Brain microvascular endothelial cell (primary cell): ENCODE data around the gene RTBDN.

Source experiments
- DNase-seq: peaks from one replicate; pipeline ENCODE4 v3.0.0-alpha.2; 2020
- H3K27ac ChIP-seq: fragments of 250-450 bp; sonication (Bioruptor Pico); 2 replicates; pipeline ENCODE4 v1.5.1; 2020; ENCODE audit warnings: mild to moderate bottlenecking, moderate library complexity
- H3K27me3 ChIP-seq: fragments of 250-450 bp; sonication (Bioruptor Pico); replicated peaks from 2 replicates; pipeline ENCODE4 v1.5.1; 2020; ENCODE audit warnings: mild to moderate bottlenecking
- H3K36me3 ChIP-seq: fragments of 250-450 bp; sonication (Bioruptor Pico); replicated peaks from 2 replicates; pipeline ENCODE4 v1.5.1; 2020; ENCODE audit warnings: mild to moderate bottlenecking
- H3K4me3 ChIP-seq: 2 replicates; pipeline ENCODE4 v1.5.1; 2011; ENCODE audit warnings: low read depth, mild to moderate bottlenecking, control low read depth, low read length, moderate library complexity
- CTCF ChIP-seq: IDR thresholded peaks from 2 replicates; pipeline ENCODE4 v1.5.1; 2011; ENCODE audit warnings: low read depth, mild to moderate bottlenecking, moderate library complexity, low read length, control low read depth, inconsistent platforms; ENCODE audit errors: missing control alignments
- in situ Hi-C: cut with HindIII; loops from 2 replicates; pipeline ENCODE4 v1.10.0; 2017; ENCODE audit warnings: low sequenced_read_pairs, low pct_ligation_motif_present

The RTBDN gene

GRCh38 chr19:12784394-12784870 lies 49.9 kb downstream of the RTBDN start:
- no peak overlapping the region for H3K4me3 ChIP-seq
- no peak for TF ChIP-seq CTCF
- in situ Hi-C loops, result no loop called here

GRCh38 chr19:12783849-12784393 lies 50.5 kb downstream of the RTBDN start:
- in situ Hi-C loops, result no loop called here
- Histone ChIP-seq H3K4me3 (no peak overlapping the region), H3K36me3 (no peaks in the 10 kb centered on the region), H3K27ac (peak overlapping the region; percentile 34), H3K27me3 (no peaks in the 10 kb centered on the region)
- DNase-seq, result no peak
- TF ChIP-seq CTCF, result no peak

More at GRCh38 chr19:12784394-12784870, 49.9 kb downstream of the RTBDN start:
- Histone ChIP-seq H3K27me3 (no peaks in the 10 kb centered on the region), H3K36me3 (no peaks in the 10 kb centered on the region), H3K27ac (peak overlapping the region; percentile 34)
- DNase-seq, result no peak

GRCh38 chr19:12783291-12783848 lies 51.0 kb downstream of the RTBDN start:
- peak overlapping the region; percentile 59 for H3K27ac ChIP-seq
- peak overlapping the region; percentile 48 for H3K4me3 ChIP-seq
- no peak for TF ChIP-seq CTCF
- H3K27me3 ChIP-seq, result no peaks in the 10 kb centered on the region
- in situ Hi-C loops, result no loop called here
- H3K36me3 ChIP-seq, result no peaks in the 10 kb centered on the region
- DNase-seq, result no peak

- DNase-seq, result peak; percentile 65
- peak overlapping the region; percentile 59 for H3K27ac ChIP-seq
- H3K27me3 ChIP-seq, result no peaks in the 10 kb centered on the region
- in situ Hi-C loops, result no loop called here
- H3K4me3 ChIP-seq, result peak overlapping the region; percentile 48
- no peaks in the 10 kb centered on the region for H3K36me3 ChIP-seq
- no peak for TF ChIP-seq CTCF
Measured at GRCh38 chr19:12782424-12783290, 51.7 kb downstream of the RTBDN start.

- DNase-seq, result no peak
- in situ Hi-C loops, result no loop called here
- Histone ChIP-seq H3K27me3 (no peaks in the 10 kb centered on the region), H3K4me3 (peak overlapping the region; percentile 48), H3K36me3 (no peaks in the 10 kb centered on the region), H3K27ac (peak overlapping the region; percentile 59)
- TF ChIP-seq CTCF, result no peak
Measured at GRCh38 chr19:12782174-12782423, 52.3 kb downstream of the RTBDN start.
